ENCODE measurements around the gene SLC35D2. TPM values are rescaled to one million over a fixed set of nuclear protein-coding genes. Genes with fewer than 3 reads are reported as not detected.
A peak's percentile ranks its signal among the peaks of the same experiment; 100 is the strongest.

The SLC35D2 gene
- total RNA-seq, 1 experiment from 2014 or later: 32.5 TPM

DNA sequence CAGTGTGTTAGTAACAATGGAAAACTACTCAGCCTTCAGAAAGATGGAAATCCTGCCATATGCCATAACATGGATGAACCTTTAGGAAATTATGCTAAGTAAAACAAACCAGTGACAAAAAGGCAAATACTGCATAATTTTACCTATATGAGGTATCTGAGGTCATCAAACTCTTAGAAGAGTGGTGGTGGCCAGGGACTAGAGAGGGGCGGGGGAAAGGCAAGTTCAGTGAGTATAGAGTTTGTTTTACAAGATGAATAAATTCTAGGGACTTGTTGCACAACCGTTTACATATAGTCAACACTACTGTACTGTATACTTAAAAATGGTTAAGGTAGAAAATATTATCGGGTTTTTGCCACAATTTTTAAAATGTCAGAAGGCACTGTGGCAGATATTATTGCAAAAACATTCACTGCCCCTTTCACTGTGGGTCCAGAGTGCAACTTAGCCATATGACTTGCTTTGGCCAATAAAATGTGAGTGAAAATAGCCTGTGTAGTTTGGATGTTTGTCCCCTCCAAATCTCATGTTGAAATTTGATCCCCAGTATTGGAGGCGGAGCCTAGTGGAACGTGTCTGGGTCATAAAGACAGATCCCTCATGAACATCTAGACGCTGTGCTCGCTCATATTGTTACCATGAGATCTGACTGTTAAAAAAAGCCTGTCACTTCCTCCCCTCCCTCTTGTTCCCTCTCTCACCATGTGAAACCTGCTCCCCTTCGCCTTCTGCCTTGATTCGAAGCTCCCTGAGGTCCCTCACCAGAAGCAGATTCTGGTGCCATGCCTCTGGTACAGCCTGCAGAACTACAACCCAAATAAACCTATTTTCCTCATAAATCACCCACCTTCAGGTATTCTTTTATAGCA is 25.1 kb upstream of the SLC35D2 start:
- no peak for TF ChIP-seq SIN3A (IDR thresholded peaks at IDR 0.05; ENCODE audit: low read depth)
- TF ChIP-seq ZFX (IDR thresholded peaks at IDR 0.05): no peak
- TF ChIP-seq TCF7L2 (IDR thresholded peaks at IDR 0.05; ENCODE audit: borderline replicate concordance, extremely low read depth, insufficient read depth, insufficient read length): no peak
- TF ChIP-seq EZH2 (IDR thresholded peaks at IDR 0.05): no peak
- no peak for TF ChIP-seq YY1 (IDR thresholded peaks at IDR 0.05; ENCODE audit: extremely low read depth, insufficient replicate concordance, low read depth, low read length)
- no peak for TF ChIP-seq REST (IDR thresholded peaks at IDR 0.05; ENCODE audit: low read depth)
- no peak for TF ChIP-seq MAX (IDR thresholded peaks at IDR 0.05)
- no peak for TF ChIP-seq ZNF274 (IDR thresholded peaks at IDR 0.05; ENCODE audit: low read depth, low read length)
- TF ChIP-seq CEBPB (IDR thresholded peaks at IDR 0.05; ENCODE audit: low read depth): no peak
- TF ChIP-seq POLR2AphosphoS5 (IDR thresholded peaks at IDR 0.05; ENCODE audit: low read depth, low read length): no peak
- no peak for TF ChIP-seq EZH2phosphoT487 (IDR thresholded peaks at IDR 0.05; ENCODE audit: borderline replicate concordance)
- no peak for TF ChIP-seq ATF3 (IDR thresholded peaks at IDR 0.05)
- no peak for TF ChIP-seq ELF1 (IDR thresholded peaks at IDR 0.05; ENCODE audit: borderline replicate concordance, low read depth)
- no peak for TF ChIP-seq ZBTB33 (IDR thresholded peaks at IDR 0.05; ENCODE audit: extremely low read depth, insufficient replicate concordance, low read length)
- TF ChIP-seq SP1 (IDR thresholded peaks at IDR 0.05; ENCODE audit: low read depth): no peak
- no peak for TF ChIP-seq SRF (IDR thresholded peaks at IDR 0.05; ENCODE audit: low read depth)
- TF ChIP-seq JUND (IDR thresholded peaks at IDR 0.05): no peak
- TF ChIP-seq CBX3 (IDR thresholded peaks at IDR 0.05; ENCODE audit: low read depth): no peak
- POLR2A ChIA-PET: no interaction called here
- RAD21 ChIA-PET (ENCODE audit: low non-redundant PET in 1 of 2, low total read pairs in 2 of 2, uncharacterized antibody in 2 of 2, unreplicated experiment in 2 of 2): no interaction called here
- H3K4me1 ChIP-seq (ENCODE audit: control insufficient read depth in 1 of 2, insufficient read depth in 2 of 2, low read length in 2 of 2): peaks cover 0 to 4% of the 10 kb centered on the region in 2 experiments; a peak in 2 of 4 replicates
- H3K9me3 ChIP-seq (ENCODE audit: control insufficient read depth in 1 of 2, insufficient read depth in 1 of 2, low read depth in 1 of 2, low read length in 2 of 2): no peaks in the 10 kb centered on the region
- no peaks in the 10 kb centered on the region for H3K9me2 ChIP-seq (ENCODE audit: insufficient read depth)
- H3K79me2 ChIP-seq (ENCODE audit: insufficient read depth, low read length): peaks cover 88% of the 10 kb centered on the region
- no peak for DNase-seq (ENCODE audit: low read depth, low spot score)
- peaks cover 7% of the 10 kb centered on the region; the same call in 1 of the 2 replicates for H4K20me1 ChIP-seq (ENCODE audit: insufficient read depth)
- no peak overlapping the region for H3K9ac ChIP-seq (ENCODE audit: low read length)
- intact Hi-C loops (cut with micrococcal nuclease): no loop called here
- no peak overlapping the region for H3K4me2 ChIP-seq (ENCODE audit: low read length)
- no TSS peak for BruUV-seq (replicated peaks)
- H2AFZ ChIP-seq (ENCODE audit: low read depth, low read length, poor library complexity, severe bottlenecking): no peak overlapping the region
- ATAC-seq: peak; percentile 47
- CTCF ChIA-PET: no interaction called here
- H3K27me3 ChIP-seq (ENCODE audit: insufficient read depth, low read length): no peaks in the 10 kb centered on the region
- no peak overlapping the region for H3K27ac ChIP-seq (ENCODE audit: low read depth, low read length)
- H3K36me3 ChIP-seq (ENCODE audit: control insufficient read depth in 1 of 2, insufficient read depth in 2 of 2, low read length in 2 of 2): no peaks in the 10 kb centered on the region; a peak in 1 of 4 replicates
- H3K4me3 ChIP-seq (replicated peaks in 1 of 2; ENCODE audit: low read depth in 1 of 2, low read length in 2 of 2): no peak overlapping the region
